HG03175 (cell line): ENCODE measurements around the gene LIMK2.

Experiments
- ATAC-seq: cut with Tn5 transposase; IDR thresholded peaks from one replicate; pipeline ENCODE4 v1.9.1; 2021; ENCODE audit warnings: mild to moderate bottlenecking, moderate library complexity; ENCODE audit not compliant: unreplicated experiment

The LIMK2 gene

DNA sequence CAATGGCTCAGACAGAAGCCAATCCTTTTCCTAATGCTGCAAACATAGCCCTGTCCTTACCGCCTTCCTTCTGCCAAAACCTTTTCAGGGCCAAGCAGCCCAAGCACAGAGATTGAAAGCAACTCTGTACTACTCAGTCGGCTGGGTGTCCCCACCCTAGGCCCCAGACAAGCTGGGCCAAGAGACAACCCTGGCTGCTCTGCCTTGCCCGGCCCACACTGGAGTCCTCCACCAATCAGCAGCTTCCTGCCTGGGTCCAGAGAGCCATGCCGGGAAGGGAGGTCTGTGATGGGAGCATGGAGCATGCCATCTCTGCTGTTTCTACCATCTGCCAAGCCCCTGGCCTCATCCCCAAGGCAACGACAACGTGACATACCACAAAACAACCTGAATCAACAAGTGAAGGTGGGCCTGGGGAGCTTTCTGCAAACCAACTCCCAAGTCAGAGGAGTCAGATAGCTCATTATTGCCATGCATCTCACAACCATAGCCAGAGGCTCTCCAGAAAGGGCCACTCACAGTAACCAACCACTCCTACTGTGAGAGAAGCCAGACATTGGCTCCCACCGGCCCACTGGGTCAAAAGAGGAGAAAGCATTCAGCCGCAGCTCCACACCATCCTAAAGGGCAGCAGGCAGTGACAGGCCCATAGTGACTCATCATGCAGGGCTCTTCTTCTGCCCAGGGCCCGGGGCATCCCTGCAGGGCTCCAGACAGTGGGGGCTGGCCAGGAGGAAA is 115.9 kb downstream of the LIMK2 start:
- ATAC-seq, result no peak

DNA sequence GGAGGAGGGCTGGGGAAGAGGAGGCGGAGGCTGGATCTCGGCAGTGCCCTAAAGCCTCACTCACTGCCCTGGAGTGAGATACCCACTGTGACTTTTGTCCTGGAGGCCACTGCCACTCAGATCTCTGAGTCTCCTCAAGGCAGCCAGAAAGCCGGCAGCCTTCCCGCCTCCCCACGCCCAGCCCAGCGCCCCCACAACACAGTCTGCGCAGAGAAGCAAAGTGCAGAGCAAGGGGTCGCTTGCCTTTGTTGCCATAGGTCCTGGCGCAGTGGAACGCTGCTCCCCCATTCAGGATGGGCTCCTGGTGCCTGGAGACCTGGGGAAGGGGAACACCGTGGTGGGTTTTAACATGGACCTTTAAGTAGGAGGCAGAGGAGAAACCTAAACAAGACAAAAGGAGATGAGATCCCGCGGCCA is 116.5 kb downstream of the LIMK2 start:
- ATAC-seq, result no peak

DNA sequence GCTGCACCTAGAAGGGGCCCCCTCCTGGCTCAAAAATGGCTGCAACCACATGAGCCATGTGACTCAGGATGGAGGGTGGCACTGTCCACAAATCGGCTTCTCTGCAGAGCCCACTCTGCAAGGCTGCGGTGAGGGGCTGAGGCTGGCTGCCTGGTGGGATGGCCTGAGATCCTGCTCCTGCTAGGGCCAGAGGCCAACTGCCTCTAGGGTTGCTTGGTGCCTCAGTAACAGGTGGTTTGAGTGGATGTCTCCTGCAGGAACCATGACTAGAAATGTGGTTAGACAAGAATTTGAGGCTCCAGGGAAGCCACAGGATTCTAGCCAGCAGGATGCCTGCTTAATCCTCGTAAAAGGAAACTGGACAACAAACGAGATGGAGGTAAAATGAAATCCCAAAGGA is 116.9 kb downstream of the LIMK2 start:
- no peak for ATAC-seq
